NCI-H748 (cell line): ENCODE data around the gene PRSS2.

ENCODE experiments used
- DNase-seq: peaks from one replicate; lab custom pipeline; 2025; ENCODE audit not compliant: unreplicated experiment; lab: John Stamatoyannopoulos, UW

Gene PRSS2

DNA sequence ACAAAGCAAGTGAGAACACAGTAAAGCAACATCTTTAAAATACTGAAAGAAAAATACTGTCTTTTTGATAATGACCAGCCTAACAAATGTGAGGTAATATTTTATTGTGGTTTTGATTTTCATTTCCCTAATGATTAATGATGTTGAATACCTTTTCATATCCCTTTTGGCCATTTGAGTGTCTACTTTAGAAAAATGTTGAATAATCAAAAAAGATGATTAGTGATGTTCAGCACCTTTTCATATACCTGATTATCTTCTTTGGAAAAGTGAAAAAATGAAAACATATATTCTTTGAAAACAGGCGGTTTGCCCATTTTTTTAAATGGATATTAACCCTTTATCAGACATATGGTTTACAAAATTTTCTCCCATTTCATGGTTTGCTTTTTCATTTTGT is 51.9 kb downstream of the PRSS2 start:
- no peak for DNase-seq
